Measurements from ENCODE around the gene MRPS15.
"Not testable (repeated sequence)": the region's sequence is repeated elsewhere in the genome, so short reads cannot be mapped to it uniquely, and the experiment has no call there.

Gene MRPS15

GRCh38 chr1:36482724-36483388 lies 18.7 kb upstream of the MRPS15 start, which contains the start of gene CSF3R:
CSF3R (minus strand) TSS chr1:36482913; CDS start chr1:36479496, 3,417 bp downstream.
- DNase-seq, result no peak

- DNase-seq, result no peak
Measured at GRCh38 chr1:36481771-36482723, 17.9 kb upstream of the MRPS15 start.

- no peak for DNase-seq
Measured at GRCh38 chr1:36481091-36481490, 16.9 kb upstream of the MRPS15 start.

- DNase-seq, result no peak
Measured at GRCh38 chr1:36480161-36480560, 16.0 kb upstream of the MRPS15 start.

GRCh38 chr1:36479505-36480051 lies 15.4 kb upstream of the MRPS15 start:
- no peak for DNase-seq

GRCh38 chr1:36477615-36478014 lies 13.4 kb upstream of the MRPS15 start:
- not testable (repeated sequence) for DNase-seq

GRCh38 chr1:36476945-36477344 lies 12.8 kb upstream of the MRPS15 start:
- no peak for DNase-seq

GRCh38 chr1:36475910-36476604 lies 11.9 kb upstream of the MRPS15 start:
- DNase-seq, result no peak

- no peak for DNase-seq
Measured at GRCh38 chr1:36475341-36475740, 11.2 kb upstream of the MRPS15 start.

- DNase-seq, result no peak
Measured at GRCh38 chr1:36472656-36473055, 8.5 kb upstream of the MRPS15 start.

GRCh38 chr1:36471830-36472641 lies 7.9 kb upstream of the MRPS15 start:
- no peak for DNase-seq

GRCh38 chr1:36469163-36469562 lies 5.0 kb upstream of the MRPS15 start:
- DNase-seq, result no peak

- DNase-seq, result no peak
Measured at GRCh38 chr1:36467700-36468455, 3.7 kb upstream of the MRPS15 start.

- DNase-seq, result no peak
Measured at GRCh38 chr1:36467027-36467410, 2.8 kb upstream of the MRPS15 start.

GRCh38 chr1:36466370-36467026 lies 2.3 kb upstream of the MRPS15 start:
- no peak for DNase-seq

GRCh38 chr1:36465731-36466369 lies 1.7 kb upstream of the MRPS15 start:
- no peak for DNase-seq

- no peak for DNase-seq
Measured at GRCh38 chr1:36464605-36465393, 615 bp upstream of the MRPS15 start.

- DNase-seq, result no peak
Measured at GRCh38 chr1:36463463-36463802, 751 bp downstream of the MRPS15 start.

- DNase-seq, result no peak
Measured at GRCh38 chr1:36458910-36459309, 5.3 kb downstream of the MRPS15 start.

GRCh38 chr1:36457691-36458090 lies 6.5 kb downstream of the MRPS15 start:
- DNase-seq, result no peak
